Measurements from ENCODE around the gene UBAC2.

Gene UBAC2

DNA sequence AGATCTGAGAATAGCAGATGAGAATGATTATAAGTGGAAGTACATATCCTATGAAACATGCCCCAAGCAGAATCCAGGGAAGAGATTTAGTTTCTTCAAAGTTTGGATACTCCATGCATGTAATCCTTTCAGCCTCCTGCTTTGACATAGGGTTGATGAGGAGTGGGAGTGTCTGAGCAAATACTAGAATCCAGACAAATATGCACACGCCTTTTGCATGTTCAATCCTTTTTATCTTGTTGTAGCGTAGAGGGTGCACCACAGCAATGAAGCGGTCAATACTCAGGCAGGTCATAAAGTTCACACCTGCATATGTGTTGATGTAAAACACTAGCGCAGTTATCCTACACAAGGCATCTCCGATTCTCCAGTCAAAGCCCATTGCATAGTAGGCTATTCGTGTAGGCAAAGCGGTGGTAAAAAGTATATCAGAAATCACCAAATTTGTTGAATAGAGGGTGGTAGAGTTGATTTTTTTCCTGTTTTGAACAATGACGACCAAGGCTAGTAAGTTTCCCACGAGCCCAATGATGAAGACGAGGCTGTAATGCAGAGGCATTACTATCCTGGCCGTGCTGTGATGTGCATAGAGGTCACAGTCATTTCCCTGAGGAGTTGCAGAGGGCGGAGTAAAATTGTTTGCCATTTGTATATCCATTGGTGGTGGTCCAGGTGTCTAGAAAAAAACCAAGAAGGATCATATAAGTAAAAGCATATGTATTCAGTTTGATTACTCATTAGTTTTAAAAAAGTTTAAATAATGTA lies 95.0 kb downstream of the UBAC2 start:
- no peak for DNase-seq (ENCODE audit: low read depth in 2 of 2)

- no peak for DNase-seq (ENCODE audit: low read depth in 2 of 2)
Measured at GRCh38 chr13:99296398-99296797, 95.7 kb downstream of the UBAC2 start.

DNA sequence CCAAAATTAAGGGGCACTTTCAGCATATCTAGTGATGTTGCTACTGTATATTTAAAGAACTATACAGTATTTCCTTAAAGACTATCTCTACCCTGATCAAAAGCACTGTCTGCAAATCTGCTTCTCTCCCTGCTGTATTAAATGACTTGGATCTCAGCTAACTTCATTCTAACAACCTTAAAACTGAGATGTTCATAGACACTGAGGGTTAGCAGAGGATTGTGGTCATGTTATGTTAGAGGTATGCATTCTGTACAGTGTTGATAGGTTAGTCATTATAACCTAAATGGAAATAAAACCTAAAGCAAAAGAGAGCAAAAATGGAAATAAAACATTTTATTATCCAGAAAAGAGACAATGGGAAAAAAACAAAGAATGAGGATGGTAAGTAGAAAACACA lies 96.7 kb downstream of the UBAC2 start:
- DNase-seq (ENCODE audit: low read depth in 2 of 2) = no peak

DNA sequence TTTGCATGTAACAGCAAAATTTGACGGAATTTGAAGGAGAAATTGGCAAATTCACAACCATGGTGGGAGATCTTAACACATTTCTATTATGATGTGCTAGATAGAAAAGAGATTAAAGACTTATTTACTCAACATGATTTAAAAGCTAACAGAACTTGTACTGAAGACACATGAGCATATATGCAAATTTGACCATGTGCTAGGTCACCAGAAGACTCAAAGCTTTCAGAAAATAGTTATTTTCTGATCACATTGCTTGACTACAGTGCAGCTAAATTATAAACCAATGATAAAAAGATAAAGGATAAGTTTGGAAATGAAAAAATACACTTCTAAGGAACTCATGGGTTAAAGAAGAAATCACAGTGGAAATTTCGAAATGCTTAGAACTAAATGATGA lies 97.4 kb downstream of the UBAC2 start:
- no peak for DNase-seq (ENCODE audit: low read depth in 2 of 2)

DNA sequence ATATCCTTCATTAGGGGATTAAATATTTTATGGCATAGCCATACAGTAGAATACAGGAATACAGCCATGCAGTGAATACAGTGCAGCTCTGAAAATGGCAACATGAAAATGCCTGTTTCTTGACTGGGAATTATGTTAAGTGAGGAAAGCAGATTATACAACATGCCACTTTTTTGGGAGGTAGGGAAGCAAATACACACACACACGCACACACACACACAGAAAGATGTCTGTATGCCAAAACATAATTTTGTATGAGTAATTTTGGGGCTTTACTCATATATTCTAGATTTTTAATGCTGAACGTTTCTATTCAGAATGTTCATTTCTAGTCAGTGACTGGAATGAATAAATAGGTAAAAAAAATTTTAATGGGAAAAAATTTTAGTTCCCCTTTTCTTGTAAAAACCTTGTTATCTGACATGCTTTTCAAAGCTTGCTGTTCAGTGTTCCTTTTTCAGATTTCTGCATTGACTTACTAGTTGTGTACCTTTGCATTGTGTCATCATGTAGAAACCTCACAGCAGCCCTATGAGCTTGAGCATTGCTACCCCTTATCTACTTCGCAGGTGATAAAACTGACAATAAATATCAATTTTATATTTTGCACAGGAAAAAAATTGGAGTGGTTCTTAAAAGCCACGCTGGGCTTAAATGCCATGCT lies 98.7 kb downstream of the UBAC2 start:
- no peak for DNase-seq (ENCODE audit: low read depth in 2 of 2)

GRCh38 chr13:99299920-99300341 lies 99.3 kb downstream of the UBAC2 start:
- DNase-seq (ENCODE audit: low read depth in 2 of 2) = no peak

DNA sequence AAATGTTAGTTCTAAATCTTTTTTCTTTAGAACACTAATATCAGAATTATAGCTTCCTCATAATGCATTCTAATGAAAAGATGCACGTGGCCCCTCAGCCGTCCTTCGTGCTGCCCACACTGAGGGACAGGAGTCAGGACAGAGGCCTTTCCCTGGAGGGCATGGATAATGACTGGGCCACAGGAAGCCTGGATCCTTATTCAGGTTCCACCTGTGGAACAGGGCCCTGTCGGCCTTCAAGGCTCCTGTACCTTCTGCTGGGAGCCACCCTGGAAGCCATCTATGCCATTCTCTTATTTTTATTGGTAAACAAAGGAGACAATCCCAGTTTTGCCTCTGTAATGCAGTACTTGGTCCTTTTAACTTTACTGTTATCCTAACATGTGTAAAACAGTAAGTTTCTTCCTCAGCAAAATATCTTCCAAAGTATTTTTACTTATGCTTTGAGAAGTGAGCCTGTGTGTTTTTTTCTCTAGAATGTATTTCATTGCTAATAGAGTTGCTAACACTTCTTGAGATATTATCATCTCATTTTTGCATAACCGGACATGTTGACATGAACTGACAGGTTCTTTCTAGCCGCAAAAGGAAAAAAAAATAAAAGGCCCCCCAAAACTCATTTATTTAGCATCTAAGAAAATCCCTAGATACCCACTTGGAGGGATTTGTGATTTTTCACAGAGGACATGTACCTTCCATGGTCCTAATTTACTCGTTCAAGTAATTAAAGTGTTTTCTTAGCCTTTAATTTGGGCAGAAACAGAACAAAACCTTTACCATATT lies 100.6 kb downstream of the UBAC2 start:
- DNase-seq (ENCODE audit: low read depth in 2 of 2) = no peak

- no peak for DNase-seq (ENCODE audit: low read depth in 2 of 2)
Measured at GRCh38 chr13:99301913-99302636, 101.4 kb downstream of the UBAC2 start.

DNA sequence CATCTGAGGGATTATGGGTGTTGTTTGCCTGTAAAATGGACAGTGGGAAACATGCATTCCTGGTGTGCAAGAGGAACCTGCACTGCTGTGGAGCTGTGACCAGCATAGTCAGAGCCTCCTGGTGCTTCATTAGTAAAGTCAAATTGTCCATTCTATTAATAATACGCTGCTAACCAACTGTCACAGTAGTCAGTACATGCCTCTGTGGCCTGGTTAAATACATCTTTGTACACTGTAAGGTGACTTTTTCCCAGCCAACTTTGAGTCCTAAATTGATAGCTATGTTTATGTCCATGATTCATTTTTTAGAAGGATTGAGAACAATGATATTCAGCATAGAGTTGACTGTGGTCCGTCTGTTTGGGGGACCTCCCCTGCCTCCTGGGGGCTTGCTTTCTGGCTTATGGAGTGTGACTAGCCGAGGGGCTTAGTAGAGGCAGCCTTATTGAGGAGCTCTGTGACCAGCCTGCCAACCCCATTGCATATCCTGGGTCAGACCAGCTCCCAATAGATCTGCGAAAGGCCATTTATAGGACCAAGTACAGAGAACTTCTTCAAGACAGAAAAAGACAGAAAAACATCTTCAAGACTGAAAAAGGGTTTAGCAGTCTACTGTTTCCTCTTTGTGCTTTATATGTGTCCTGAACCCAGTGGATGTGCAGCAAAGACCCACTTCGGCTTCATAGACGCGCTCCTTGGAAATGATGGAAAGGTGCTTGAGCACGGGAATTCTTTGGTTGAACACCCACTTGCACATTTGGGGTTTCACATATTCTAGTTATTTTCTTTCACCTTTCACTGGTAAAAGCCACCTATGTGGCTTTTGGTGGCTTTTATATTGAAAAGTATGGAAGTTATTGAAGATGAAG lies 102.2 kb downstream of the UBAC2 start:
- no peak for DNase-seq (ENCODE audit: low read depth in 2 of 2)

- no peak for DNase-seq (ENCODE audit: low read depth in 2 of 2)
Measured at GRCh38 chr13:99303863-99304521, 103.3 kb downstream of the UBAC2 start.

GRCh38 chr13:99304541-99304940 lies 103.9 kb downstream of the UBAC2 start:
- no peak for DNase-seq (ENCODE audit: low read depth in 2 of 2)

GRCh38 chr13:99305158-99305557 lies 104.5 kb downstream of the UBAC2 start:
- no peak for DNase-seq (ENCODE audit: low read depth in 2 of 2)

DNA sequence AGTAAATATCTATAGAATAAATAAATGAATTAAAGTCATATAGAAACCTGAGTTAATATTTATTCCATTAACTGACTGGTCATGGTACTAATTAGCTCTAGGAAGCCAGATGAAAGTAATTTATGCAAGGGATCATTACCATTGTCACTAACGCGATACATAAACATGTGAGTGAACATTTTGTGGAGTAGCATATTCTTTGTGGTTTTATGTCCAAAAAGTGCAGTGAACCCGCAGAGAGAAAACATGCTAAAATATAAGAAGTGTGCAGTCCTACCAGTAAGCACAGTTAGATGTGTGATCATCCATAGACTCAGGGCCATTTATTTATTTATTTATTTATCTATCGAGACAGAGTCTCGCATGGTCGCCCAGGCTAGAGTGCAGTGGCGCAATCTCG lies 104.9 kb downstream of the UBAC2 start:
- DNase-seq (ENCODE audit: low read depth in 2 of 2) = no peak

- DNase-seq (ENCODE audit: low read depth in 2 of 2) = no peak
Measured at GRCh38 chr13:99307247-99307646, 106.6 kb downstream of the UBAC2 start, which contains the start of gene GPR183. Gene GPR183, minus strand, starts transcription at chr13:99307399. Its CDS starts 11,254 bp downstream, at chr13:99296145.

- DNase-seq (ENCODE audit: low read depth in 2 of 2) = peak in 1 of 2 donors; percentile 49
Measured at GRCh38 chr13:99307648-99308339, 107.1 kb downstream of the UBAC2 start.

DNA sequence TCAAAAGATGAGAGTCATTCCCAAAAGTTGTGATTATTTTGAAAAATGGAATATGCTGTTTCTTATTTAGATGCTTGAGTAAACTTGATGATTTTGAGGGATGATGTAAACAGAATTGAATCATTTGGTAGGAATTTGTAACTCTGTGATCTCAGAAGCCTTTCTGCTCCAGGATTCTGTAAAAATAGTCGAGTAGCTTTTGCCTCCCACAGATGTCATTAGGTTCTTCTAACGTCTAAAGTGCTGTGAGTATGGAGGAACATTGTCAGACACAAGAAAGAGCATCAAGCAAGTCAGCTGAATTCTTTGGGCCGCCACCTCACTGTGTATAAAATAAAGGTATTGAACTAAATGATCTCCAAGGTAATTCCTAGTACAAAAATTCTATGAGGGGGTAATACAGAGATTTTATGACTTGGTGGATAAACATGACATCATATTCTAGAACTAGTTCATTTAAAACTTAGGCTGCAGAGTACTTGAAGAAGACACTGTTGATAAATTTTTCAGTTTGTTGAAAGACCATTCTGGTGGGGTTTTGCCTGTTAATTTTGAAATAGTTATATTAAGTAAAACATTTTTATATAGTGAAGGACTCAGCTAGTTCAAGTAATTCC lies 107.9 kb downstream of the UBAC2 start:
- DNase-seq (ENCODE audit: low read depth in 2 of 2) = no peak

DNA sequence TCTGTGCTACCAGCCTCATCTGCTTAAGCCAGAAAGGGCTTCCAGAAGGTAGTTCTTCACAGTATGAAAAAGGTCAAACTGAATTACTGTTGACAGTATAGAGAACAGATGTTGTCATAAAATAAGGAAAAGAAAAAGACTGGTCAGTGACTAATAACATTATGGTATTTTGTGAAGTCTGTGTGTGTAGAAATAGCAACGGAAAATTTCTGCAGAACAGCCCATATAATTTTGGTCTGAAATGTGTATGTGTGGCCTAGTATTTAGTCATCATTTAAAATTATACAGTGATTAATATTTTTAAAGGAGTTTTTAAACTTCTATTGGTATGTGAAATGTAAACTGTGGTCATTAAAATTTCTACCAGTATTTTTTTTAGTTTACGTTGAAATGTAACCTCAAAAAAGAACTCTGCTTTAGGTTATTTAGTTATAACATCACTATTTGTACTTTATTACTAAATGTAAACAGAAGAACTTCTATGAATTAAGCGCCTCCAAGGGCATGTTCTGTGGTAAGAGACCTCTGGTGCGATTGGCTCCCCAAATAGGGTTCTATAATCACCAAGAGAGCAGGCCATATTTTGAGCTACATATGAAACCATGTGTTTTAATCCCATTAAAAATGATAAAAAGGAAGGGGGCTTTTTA lies 109.9 kb downstream of the UBAC2 start:
- DNase-seq (ENCODE audit: low read depth in 2 of 2) = no peak

GRCh38 chr13:99311137-99311536 lies 110.5 kb downstream of the UBAC2 start:
- DNase-seq (ENCODE audit: low read depth in 2 of 2) = no peak

Measured in stimulated activated CD4-positive, alpha-beta T cell treated with anti-CD3 and anti-CD28 coated beads, Interleukin-1b, Interleukin-23, amount 100 ng/mL, for 1 hour (primary cell).